Measurements from ENCODE around the gene GPR137.

The GPR137 gene

GRCh38 chr11:64320556-64320955 lies 34.9 kb downstream of the GPR137 start:
- TF ChIP-seq POLR2AphosphoS5 (IDR thresholded peaks at IDR 0.05; ENCODE audit: low read depth, low read length): no peak
- no peak for TF ChIP-seq FOXP2 (optimal IDR thresholded peaks at IDR 0.05; ENCODE audit: borderline replicate concordance, extremely low read depth, extremely low read length, insufficient read depth)
- TF ChIP-seq SIN3A (IDR thresholded peaks at IDR 0.05; ENCODE audit: borderline replicate concordance, insufficient read depth, low read length): no peak
- TF ChIP-seq TAF1 (IDR thresholded peaks at IDR 0.05; ENCODE audit: borderline replicate concordance, insufficient read depth, low read length): no peak
- TF ChIP-seq REST (IDR thresholded peaks at IDR 0.05; ENCODE audit: insufficient read depth in 1 of 2, low read depth in 2 of 2, low read length in 2 of 2): no peak

- no peak for TF ChIP-seq TAF1 (IDR thresholded peaks at IDR 0.05; ENCODE audit: borderline replicate concordance, insufficient read depth, low read length)
- TF ChIP-seq SIN3A (IDR thresholded peaks at IDR 0.05; ENCODE audit: borderline replicate concordance, insufficient read depth, low read length): no peak
- no peak for TF ChIP-seq POLR2AphosphoS5 (IDR thresholded peaks at IDR 0.05; ENCODE audit: low read depth, low read length)
- no peak for TF ChIP-seq FOXP2 (optimal IDR thresholded peaks at IDR 0.05; ENCODE audit: borderline replicate concordance, extremely low read depth, extremely low read length, insufficient read depth)
- no peak for TF ChIP-seq REST (IDR thresholded peaks at IDR 0.05; ENCODE audit: insufficient read depth in 1 of 2, low read depth in 2 of 2, low read length in 2 of 2)
Measured at GRCh38 chr11:64321026-64321425, 35.4 kb downstream of the GPR137 start.

GRCh38 chr11:64321533-64321932 lies 35.9 kb downstream of the GPR137 start:
- TF ChIP-seq REST (IDR thresholded peaks at IDR 0.05; ENCODE audit: insufficient read depth in 1 of 2, low read depth in 2 of 2, low read length in 2 of 2) (no peak), SIN3A (IDR thresholded peaks at IDR 0.05; ENCODE audit: borderline replicate concordance, insufficient read depth, low read length) (no peak), TAF1 (IDR thresholded peaks at IDR 0.05; ENCODE audit: borderline replicate concordance, insufficient read depth, low read length) (no peak), POLR2AphosphoS5 (IDR thresholded peaks at IDR 0.05; ENCODE audit: low read depth, low read length) (no peak), FOXP2 (optimal IDR thresholded peaks at IDR 0.05; ENCODE audit: borderline replicate concordance, extremely low read depth, extremely low read length, insufficient read depth) (no peak)

- TF ChIP-seq POLR2AphosphoS5 (IDR thresholded peaks at IDR 0.05; ENCODE audit: low read depth, low read length) (no peak), SIN3A (IDR thresholded peaks at IDR 0.05; ENCODE audit: borderline replicate concordance, insufficient read depth, low read length) (no peak), FOXP2 (optimal IDR thresholded peaks at IDR 0.05; ENCODE audit: borderline replicate concordance, extremely low read depth, extremely low read length, insufficient read depth) (no peak), REST (IDR thresholded peaks at IDR 0.05; ENCODE audit: insufficient read depth in 1 of 2, low read depth in 2 of 2, low read length in 2 of 2) (no peak), TAF1 (IDR thresholded peaks at IDR 0.05; ENCODE audit: borderline replicate concordance, insufficient read depth, low read length) (no peak)
Measured at GRCh38 chr11:64322925-64323260, 37.2 kb downstream of the GPR137 start.

GRCh38 chr11:64323373-64323772 lies 37.7 kb downstream of the GPR137 start:
- TF ChIP-seq FOXP2 (optimal IDR thresholded peaks at IDR 0.05; ENCODE audit: borderline replicate concordance, extremely low read depth, extremely low read length, insufficient read depth): no peak
- TF ChIP-seq TAF1 (IDR thresholded peaks at IDR 0.05; ENCODE audit: borderline replicate concordance, insufficient read depth, low read length): no peak
